Astrocyte of the cerebellum (primary cell): ENCODE measurements around the gene CIC.
"Not testable (repeated sequence)": the region's sequence is repeated elsewhere in the genome, so short reads cannot be mapped to it uniquely, and the experiment has no call there.

Experiments used
- DNase-seq: peaks from one replicate; pipeline ENCODE4 v3.0.0-alpha.2; 2011; ENCODE audit warnings: low read depth
- H3K4me3 ChIP-seq: 2 replicates; pipeline ENCODE4 v1.5.1; 2011; ENCODE audit warnings: mild to moderate bottlenecking, low read depth, low read length, moderate library complexity
- in situ Hi-C: cut with HindIII; loops from 2 replicates; pipeline ENCODE4 v1.10.0; 2017; ENCODE audit warnings: low sequenced_read_pairs
- TF ChIP-seq, protein P1 (sequence below): IDR thresholded peaks from 2 replicates; pipeline ENCODE4 v1.5.1; 2012; ENCODE audit warnings: low read length, low read depth, moderate library complexity, mild to moderate bottlenecking; ENCODE audit errors: missing control alignments

CIC gene

DNA sequence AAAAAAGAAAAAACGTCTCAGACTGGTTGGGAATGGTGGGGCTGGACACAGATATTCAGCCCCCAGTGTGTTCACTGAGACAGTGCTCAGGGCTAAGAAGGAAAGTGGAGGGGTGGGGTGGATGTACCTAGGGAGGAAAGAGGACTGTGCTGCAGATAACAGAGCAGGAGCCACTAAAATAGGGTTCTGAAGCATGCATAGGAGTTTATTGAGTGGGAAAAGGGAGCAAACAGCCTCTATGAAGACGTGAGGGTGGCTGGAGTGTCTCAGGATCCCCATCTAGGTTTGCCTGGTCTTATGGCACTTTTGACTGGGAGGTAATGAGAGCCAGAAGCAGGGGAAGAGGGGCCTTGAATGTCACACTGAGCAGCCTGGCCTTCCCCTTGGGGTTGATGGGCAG, 59.8 kb downstream of the CIC start:
- H3K4me3 ChIP-seq: no peak overlapping the region
- TF ChIP-seq, protein P1, sequence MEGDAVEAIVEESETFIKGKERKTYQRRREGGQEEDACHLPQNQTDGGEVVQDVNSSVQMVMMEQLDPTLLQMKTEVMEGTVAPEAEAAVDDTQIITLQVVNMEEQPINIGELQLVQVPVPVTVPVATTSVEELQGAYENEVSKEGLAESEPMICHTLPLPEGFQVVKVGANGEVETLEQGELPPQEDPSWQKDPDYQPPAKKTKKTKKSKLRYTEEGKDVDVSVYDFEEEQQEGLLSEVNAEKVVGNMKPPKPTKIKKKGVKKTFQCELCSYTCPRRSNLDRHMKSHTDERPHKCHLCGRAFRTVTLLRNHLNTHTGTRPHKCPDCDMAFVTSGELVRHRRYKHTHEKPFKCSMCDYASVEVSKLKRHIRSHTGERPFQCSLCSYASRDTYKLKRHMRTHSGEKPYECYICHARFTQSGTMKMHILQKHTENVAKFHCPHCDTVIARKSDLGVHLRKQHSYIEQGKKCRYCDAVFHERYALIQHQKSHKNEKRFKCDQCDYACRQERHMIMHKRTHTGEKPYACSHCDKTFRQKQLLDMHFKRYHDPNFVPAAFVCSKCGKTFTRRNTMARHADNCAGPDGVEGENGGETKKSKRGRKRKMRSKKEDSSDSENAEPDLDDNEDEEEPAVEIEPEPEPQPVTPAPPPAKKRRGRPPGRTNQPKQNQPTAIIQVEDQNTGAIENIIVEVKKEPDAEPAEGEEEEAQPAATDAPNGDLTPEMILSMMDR: no peak
- DNase-seq: no peak
- in situ Hi-C loops: no loop called here

GRCh38 chr19:42330241-42330711, 61.2 kb downstream of the CIC start:
- in situ Hi-C loops: no loop called here
- no peak for DNase-seq
- TF ChIP-seq, protein P1: no peak
- no peak overlapping the region for H3K4me3 ChIP-seq

GRCh38 chr19:42331333-42331732, 62.3 kb downstream of the CIC start:
- in situ Hi-C loops, H3K4me3 ChIP-seq, DNase-seq: not testable (repeated sequence)

DNA sequence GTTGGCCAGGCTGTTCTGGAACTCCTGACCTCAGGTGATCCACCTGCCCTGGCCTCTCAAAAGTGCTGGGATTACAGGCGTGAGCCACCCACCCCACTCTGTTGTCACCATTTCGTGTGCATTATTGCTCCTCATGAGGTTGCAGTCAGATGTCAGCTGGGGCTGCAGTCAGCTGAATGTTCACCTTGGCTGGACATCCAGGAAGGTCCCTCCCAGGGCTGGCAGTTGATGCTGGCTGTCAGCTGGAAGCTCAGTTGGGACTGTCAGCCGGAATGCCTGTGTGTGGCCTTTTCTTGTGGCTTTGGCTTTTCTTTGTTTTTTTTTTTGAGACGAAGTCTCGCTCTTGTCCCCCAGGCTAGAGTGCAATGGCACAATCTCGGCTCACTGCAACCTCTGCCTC, 63.0 kb downstream of the CIC start:
- TF ChIP-seq, protein P1: no peak
- DNase-seq: no peak
- H3K4me3 ChIP-seq: no peak overlapping the region
- in situ Hi-C loops: no loop called here

GRCh38 chr19:42333018-42333417, 64.0 kb downstream of the CIC start:
- in situ Hi-C loops: no loop called here

DNA sequence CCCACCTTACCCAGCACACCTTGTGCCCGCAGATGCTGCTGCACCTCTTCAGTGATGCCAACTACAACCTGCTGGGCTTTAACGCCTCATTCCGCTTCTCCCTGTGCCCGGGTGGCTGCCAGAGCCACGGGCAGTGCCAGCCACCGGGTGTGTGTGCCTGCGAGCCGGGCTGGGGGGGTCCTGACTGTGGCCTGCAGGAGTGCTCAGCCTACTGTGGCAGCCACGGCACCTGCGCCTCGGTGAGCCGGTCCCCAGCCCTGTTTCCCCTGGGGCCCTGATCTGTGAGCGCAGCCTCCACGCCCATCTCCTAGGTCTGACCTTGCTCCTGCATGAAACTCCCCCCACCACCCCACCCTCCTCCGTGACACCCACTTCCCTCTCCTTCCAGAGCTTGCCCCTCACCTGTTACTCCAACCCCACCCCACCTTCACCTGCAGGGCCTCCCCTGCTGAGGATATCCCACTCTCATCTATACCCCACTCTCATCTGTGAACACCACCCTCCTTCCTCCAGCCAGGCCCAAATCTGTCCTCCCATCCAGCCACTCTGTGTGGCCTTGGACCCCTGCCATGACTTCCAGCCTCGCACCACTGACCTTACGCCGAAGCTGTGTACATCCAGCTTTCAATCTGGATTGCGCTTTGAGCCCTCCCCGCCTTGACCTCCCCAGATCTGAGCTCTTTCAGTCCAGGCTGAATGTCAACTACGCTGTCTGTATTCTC, 65.1 kb downstream of the CIC start:
- no peak for DNase-seq
- TF ChIP-seq, protein P1: no peak
- in situ Hi-C loops: no loop called here
- no peak overlapping the region for H3K4me3 ChIP-seq

More at GRCh38 chr19:42333018-42333417, 64.0 kb downstream of the CIC start:
- no peak for DNase-seq
- TF ChIP-seq, protein P1: no peak
- no peak overlapping the region for H3K4me3 ChIP-seq

DNA sequence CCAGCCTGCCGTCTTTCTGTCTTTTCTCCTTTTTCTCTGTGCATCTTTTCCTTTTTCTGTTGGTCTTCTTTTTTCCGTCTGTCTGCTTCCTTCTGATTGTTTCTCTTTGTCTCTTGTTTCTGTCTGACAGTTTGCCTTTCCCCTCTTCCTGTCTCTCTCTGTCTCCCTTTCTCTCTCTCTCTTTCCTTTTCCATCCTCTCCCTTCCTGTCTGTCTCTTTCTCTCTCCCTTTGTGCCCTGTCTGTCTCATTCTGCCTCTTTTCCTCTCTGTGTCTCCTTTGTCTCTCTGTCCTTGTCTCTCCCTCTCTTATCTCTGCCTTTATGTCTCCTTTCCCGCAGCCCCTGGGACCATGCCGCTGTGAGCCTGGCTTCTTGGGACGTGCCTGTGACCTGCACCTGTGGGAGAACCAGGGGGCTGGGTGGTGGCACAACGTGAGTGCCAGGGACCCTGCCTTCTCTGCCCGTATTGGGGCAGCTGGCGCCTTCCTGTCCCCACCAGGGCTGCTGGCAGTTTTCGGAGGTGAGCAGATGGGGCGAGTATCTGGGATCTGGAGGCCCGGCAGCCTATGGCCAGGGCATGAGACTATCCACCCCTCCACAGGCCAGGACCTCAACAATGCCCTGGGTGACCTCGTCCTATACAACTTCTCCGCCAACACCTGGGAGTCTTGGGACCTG, 65.8 kb downstream of the CIC start:
- no peak overlapping the region for H3K4me3 ChIP-seq
- TF ChIP-seq, protein P1: no peak
- DNase-seq: no peak
- in situ Hi-C loops: no loop called here
